HG03520 (cell line): ENCODE results near the gene NCKAP5.

Experiments
- ATAC-seq: cut with Tn5 transposase; IDR thresholded peaks from one replicate; pipeline ENCODE4 v1.9.1; 2021; ENCODE audit warnings: mild to moderate bottlenecking, moderate library complexity; ENCODE audit not compliant: unreplicated experiment

Gene NCKAP5

GRCh38 chr2:133122529-133122928 lies 445.7 kb downstream of the NCKAP5 start:
- ATAC-seq, result no peak

- ATAC-seq, result no peak
Observed at GRCh38 chr2:133120310-133120709, 448.0 kb downstream of the NCKAP5 start.

- no peak for ATAC-seq
Observed at GRCh38 chr2:133110201-133110600, 458.1 kb downstream of the NCKAP5 start.

- no peak for ATAC-seq
Observed at GRCh38 chr2:133109772-133110171, 458.5 kb downstream of the NCKAP5 start.

GRCh38 chr2:133107058-133107815 lies 461.0 kb downstream of the NCKAP5 start:
- ATAC-seq, result no peak

GRCh38 chr2:133104871-133105270 lies 463.4 kb downstream of the NCKAP5 start:
- ATAC-seq, result no peak

DNA sequence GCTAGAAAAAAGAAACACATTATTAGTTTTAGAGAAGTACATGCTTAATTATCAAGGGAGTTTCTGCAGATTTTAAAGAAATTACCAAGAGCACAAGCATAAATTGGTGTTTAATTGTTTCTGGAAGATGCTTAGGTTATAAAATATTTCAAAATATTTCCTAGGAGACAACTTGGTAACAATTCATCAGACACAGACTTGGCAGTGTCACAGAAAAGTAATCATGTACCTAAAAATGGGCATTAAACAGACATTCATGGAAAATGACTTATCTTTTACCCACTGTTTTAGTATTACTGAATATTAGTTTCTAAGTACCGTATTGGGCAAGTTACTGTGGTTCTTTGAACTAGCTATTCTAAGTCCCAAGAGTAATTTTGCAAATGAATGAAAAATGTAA lies 469.5 kb downstream of the NCKAP5 start:
- no peak for ATAC-seq

DNA sequence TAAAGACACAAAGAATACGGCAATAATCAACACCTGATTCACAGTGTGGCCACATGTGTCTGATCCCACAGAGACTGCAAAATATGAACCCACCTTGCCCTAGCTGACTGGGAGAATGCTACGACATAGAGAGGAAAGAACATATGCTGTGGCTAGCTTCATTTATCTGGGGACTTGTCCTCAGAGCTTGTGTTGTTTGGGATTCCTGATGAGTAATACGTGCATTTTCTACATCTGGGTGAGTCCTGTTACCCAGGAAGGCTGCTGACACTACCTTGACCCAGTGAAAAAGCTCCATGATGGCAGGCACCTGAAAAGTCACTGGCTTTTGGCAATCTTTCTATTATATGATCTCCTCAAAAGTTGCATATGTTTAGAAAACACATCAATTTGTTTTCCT lies 470.6 kb downstream of the NCKAP5 start:
- no peak for ATAC-seq

- ATAC-seq, result no peak
Observed at GRCh38 chr2:133092571-133092970, 475.7 kb downstream of the NCKAP5 start.

DNA sequence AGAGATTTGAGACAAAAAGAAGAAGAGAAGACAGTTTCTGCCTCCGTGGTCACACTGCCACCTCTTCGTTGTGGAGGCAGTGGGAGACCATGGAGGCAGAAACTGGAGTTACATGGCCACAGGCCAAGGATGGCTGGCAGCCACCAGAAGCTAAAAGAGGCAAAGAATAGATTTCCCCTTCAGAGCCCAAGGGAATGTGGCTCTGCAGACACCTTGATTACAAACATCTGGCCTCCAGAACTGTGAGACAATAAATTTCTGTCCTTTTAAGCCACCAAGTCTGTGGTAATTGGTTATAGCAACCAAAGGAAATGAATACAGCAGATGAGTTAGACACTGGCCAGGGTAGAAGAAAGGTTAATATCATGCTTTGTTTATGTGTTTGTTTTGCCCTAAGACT lies 477.9 kb downstream of the NCKAP5 start:
- ATAC-seq, result no peak

DNA sequence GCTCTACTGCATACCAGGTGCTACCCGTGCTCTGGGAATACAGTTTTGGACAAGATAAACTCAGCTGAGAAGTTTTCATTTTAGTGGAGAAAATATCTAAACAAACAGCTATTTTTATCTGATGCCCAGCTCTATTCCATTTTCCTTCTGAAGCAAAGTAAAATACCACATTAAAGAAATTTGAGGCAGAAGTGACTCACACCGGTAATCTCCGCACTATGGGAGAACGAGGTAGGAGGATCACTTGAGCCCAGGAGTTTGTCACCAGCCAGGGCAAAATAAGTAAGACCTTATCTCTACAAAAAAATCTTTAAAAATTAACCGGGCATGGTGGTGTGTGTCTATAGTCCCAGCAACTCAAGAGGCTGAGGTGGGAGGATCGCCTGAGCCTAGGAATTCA lies 482.1 kb downstream of the NCKAP5 start:
- ATAC-seq, result no peak

DNA sequence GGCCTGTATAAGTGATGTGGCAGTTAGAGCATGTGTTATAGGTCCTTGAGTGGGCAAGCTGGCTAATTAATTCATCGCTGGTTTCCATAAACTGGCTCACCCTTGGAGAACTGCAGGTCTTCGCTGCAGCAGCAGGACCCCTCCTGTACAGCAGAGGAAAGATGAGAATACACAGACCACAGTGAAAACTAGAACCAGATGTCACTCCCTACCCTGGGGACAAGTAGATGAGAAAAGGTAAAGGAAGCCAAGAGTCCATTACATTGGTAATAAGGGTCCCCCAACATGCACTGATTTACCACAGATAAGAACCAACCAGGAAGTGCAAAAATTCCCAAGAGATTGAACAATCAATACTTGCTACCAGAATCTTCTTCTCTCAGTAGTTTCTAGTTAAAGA lies 482.6 kb downstream of the NCKAP5 start:
- no peak for ATAC-seq

- no peak for ATAC-seq
Observed at GRCh38 chr2:133082034-133082433, 486.2 kb downstream of the NCKAP5 start.

- ATAC-seq, result no peak
Observed at GRCh38 chr2:133080822-133081221, 487.4 kb downstream of the NCKAP5 start.

DNA sequence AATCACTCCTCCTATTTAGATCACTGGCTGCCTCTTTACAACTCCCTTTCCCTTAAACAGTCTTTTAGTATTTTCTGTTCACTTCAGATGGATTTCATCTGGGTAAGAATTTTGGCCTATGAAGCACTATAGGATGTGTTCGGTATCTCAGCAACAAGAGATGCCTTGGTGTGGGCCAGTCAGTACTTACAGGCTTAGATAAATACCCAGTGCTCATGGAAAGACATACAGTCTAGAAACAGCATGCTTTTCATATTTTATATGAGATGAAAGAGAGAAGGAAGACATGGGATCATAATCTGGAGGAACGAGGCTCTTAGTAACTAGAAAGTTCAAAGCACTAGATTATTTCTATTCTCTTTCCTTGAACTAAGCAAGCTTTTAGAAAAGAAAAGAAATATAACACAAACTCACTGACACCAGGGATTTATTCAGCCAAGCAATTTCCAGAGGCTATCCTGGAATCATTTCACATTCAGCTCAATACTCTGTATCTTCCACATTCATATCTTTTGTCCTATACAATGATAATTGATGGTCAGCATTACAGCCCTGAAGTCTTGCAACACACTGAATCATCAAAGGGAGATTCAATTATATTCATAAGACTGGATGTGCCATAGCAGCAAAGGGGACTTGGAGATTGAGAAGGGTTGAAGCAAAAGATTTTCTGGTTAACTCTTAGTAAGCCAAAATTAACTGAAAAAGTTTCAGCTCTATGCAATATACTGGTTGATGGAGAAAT lies 489.4 kb downstream of the NCKAP5 start:
- ATAC-seq, result no peak

DNA sequence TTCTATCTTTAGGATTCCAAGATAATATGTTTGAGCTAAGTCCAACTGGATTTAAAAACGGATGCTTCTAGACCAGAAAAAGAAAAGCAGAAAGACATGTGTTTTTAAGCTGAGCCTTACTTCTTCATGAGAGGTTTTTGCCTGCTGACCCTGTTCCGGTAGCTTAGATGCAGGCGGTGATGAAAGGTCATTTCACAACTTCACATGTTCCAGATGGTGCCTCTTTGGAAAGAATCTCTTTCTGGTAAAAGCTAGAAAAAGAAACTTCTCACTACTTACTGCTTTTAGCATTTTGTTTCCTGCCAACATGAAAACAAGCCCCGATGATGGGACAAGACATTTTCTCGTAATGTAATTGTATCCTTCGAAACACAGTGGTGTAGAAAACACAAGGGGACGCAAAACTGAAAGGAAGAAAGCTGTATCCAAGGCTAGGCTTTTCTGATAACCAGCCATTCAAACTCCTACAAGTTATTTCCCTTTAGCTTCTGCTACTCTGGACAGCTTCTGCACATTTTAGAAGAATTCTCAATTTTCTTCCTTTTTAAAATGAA lies 490.9 kb downstream of the NCKAP5 start:
- ATAC-seq, result no peak

- no peak for ATAC-seq
Observed at GRCh38 chr2:133072837-133073694, 495.2 kb downstream of the NCKAP5 start.

DNA sequence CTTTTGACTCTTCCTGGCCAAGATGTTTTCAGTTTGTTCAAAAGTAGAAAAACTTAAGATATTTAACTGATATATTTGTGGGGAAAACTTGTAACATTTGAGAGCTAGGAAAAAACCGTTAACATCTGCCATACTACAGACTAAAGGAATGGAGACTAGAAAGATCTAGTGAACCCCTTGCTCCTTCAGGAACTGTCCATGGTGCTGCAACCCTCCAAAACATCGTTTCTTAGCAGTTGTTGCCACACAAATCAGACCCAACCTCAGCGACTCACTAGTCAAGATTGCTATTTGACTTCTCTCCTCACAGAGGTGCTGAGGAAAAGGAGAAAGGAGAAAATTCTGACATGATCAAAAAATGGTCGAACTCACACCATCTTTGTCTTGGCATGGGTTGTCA lies 504.5 kb downstream of the NCKAP5 start:
- no peak for ATAC-seq

GRCh38 chr2:133062931-133063665 lies 505.2 kb downstream of the NCKAP5 start:
- no peak for ATAC-seq

GRCh38 chr2:133061874-133062593 lies 506.2 kb downstream of the NCKAP5 start:
- ATAC-seq, result no peak
